Measurements from ENCODE around the gene ISY1.
"Not testable (repeated sequence)": the region's sequence is repeated elsewhere in the genome, so short reads cannot be mapped to it uniquely, and the experiment has no call there.

The ISY1 gene

GRCh38 chr3:129120254-129121004 lies 40.4 kb downstream of the ISY1 start:
- DNase-seq, result peak; percentile 74

GRCh38 chr3:129119365-129120100 lies 41.3 kb downstream of the ISY1 start:
- no peak for DNase-seq

- no peak for DNase-seq
Measured at GRCh38 chr3:129118745-129119144, 42.1 kb downstream of the ISY1 start.

GRCh38 chr3:129117134-129117533 lies 43.7 kb downstream of the ISY1 start:
- DNase-seq, result no peak

- no peak for DNase-seq
Measured at GRCh38 chr3:129116482-129116946, 44.3 kb downstream of the ISY1 start.

GRCh38 chr3:129114455-129114854 lies 46.4 kb downstream of the ISY1 start:
- no peak for DNase-seq

GRCh38 chr3:129112308-129113052 lies 48.4 kb downstream of the ISY1 start:
- DNase-seq, result peak; percentile 69

- not testable (repeated sequence) for DNase-seq
Measured at GRCh38 chr3:129111076-129111780, 49.6 kb downstream of the ISY1 start.

GRCh38 chr3:129107793-129108192 lies 53.1 kb downstream of the ISY1 start:
- DNase-seq, result no peak

GRCh38 chr3:129106866-129107565 lies 53.8 kb downstream of the ISY1 start:
- DNase-seq, result no peak

- no peak for DNase-seq
Measured at GRCh38 chr3:129106320-129106719, 54.5 kb downstream of the ISY1 start.

GRCh38 chr3:129105862-129106261 lies 55.0 kb downstream of the ISY1 start:
- no peak for DNase-seq

GRCh38 chr3:129104498-129105079 lies 56.3 kb downstream of the ISY1 start:
- DNase-seq, result no peak

GRCh38 chr3:129104051-129104450 lies 56.8 kb downstream of the ISY1 start:
- no peak for DNase-seq

GRCh38 chr3:129103296-129103695 lies 57.6 kb downstream of the ISY1 start:
- DNase-seq, result no peak

- no peak for DNase-seq
Measured at GRCh38 chr3:129101370-129102138, 59.3 kb downstream of the ISY1 start.

GRCh38 chr3:129100274-129100673 lies 60.6 kb downstream of the ISY1 start:
- DNase-seq, result no peak

GRCh38 chr3:129095285-129095684 lies 65.6 kb downstream of the ISY1 start:
- DNase-seq, result no peak

GRCh38 chr3:129088312-129088711 lies 72.6 kb downstream of the ISY1 start:
- DNase-seq, result not testable (repeated sequence)

- not testable (repeated sequence) for DNase-seq
Measured at GRCh38 chr3:129087904-129088303, 73.0 kb downstream of the ISY1 start.

- DNase-seq, result no peak
Measured at GRCh38 chr3:129087138-129087702, 73.6 kb downstream of the ISY1 start.

All from SIG-M5 (cell line).